22Rv1 (cell line): ENCODE results near the gene NSD1.

ENCODE experiments used
- ZFX ChIP-seq: fragments of 450-650 bp; IDR thresholded peaks from 2 replicates; pipeline ENCODE4 v1.6.1; 2017; ENCODE audit warnings: antibody characterized with exemption, borderline replicate concordance
- TF ChIP-seq, protein P1 (sequence below): fragments of 450-650 bp; IDR thresholded peaks from 2 replicates; pipeline ENCODE4 v1.5.1; 2017; ENCODE audit warnings: mild to moderate bottlenecking

DNA sequence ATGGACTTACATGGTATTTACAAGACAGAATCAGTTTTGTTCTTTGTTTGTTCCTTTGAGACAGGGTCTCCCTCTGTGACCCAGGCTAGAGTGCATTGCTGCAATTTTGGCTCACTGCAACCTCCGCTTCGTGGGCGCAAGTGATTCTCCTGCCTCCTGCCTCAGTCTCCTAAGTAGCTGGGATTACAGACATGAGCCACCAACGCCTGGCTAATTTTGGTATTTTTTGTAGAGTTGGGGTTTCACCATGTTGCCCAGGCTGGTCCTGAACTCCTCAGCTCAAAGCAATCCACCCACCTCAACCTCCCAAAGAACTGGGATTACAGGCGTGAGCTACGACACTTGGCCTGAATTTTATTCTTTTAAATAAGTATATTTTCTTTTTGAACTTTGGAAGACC, 142.3 kb downstream of the NSD1 start:
- TF ChIP-seq, protein P1, sequence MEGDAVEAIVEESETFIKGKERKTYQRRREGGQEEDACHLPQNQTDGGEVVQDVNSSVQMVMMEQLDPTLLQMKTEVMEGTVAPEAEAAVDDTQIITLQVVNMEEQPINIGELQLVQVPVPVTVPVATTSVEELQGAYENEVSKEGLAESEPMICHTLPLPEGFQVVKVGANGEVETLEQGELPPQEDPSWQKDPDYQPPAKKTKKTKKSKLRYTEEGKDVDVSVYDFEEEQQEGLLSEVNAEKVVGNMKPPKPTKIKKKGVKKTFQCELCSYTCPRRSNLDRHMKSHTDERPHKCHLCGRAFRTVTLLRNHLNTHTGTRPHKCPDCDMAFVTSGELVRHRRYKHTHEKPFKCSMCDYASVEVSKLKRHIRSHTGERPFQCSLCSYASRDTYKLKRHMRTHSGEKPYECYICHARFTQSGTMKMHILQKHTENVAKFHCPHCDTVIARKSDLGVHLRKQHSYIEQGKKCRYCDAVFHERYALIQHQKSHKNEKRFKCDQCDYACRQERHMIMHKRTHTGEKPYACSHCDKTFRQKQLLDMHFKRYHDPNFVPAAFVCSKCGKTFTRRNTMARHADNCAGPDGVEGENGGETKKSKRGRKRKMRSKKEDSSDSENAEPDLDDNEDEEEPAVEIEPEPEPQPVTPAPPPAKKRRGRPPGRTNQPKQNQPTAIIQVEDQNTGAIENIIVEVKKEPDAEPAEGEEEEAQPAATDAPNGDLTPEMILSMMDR: no peak
- TF ChIP-seq ZFX: no peak
